HEK293T (cell line): Measurements from ENCODE around the gene MOV10L1.
A peak's percentile ranks its signal among the peaks of the same experiment; 100 is the strongest.

Source experiments
- CTCF ChIA-PET: fragments of 350-600 bp; formaldehyde crosslinking; extraction: SDS; loops from one replicate; lab custom pipeline; 2021; ENCODE audit warnings: antibody characterized with exemption, inconsistent platforms; lab: Yijun Ruan, JAX
- POLR2A ChIA-PET: fragments of 350-600 bp; formaldehyde crosslinking; extraction: SDS; loops from one replicate; lab custom pipeline; 2020; ENCODE audit warnings: antibody characterized with exemption, inconsistent platforms; lab: Yijun Ruan, JAX
- DNase-seq: peaks from one replicate; pipeline ENCODE4 v3.0.0; 2012; ENCODE audit warnings: mixed read lengths; ENCODE audit errors: extremely low spot score
- ARNT ChIP-seq: fragments of 450-650 bp; IDR thresholded peaks from 2 replicates; pipeline ENCODE4 v1.6.1; 2017; ENCODE audit warnings: mild to moderate bottlenecking
- BHLHE40 ChIP-seq: fragments of 450-650 bp; IDR thresholded peaks from 2 replicates; pipeline ENCODE4 v1.6.1; 2016; ENCODE audit warnings: mild to moderate bottlenecking, moderate library complexity, borderline replicate concordance
- CTBP1 ChIP-seq: fragments of 450-650 bp; IDR thresholded peaks from 2 replicates; pipeline ENCODE4 v1.6.1; 2016; ENCODE audit warnings: borderline replicate concordance
- ELF4 ChIP-seq: fragments of 450-650 bp; IDR thresholded peaks from 2 replicates; pipeline ENCODE4 v1.6.1; 2017; ENCODE audit warnings: antibody characterized with exemption
- FOXA1 ChIP-seq: fragments of 450-650 bp; IDR thresholded peaks from 2 replicates; pipeline ENCODE4 v1.6.1; 2016; ENCODE audit warnings: mild to moderate bottlenecking
- FOXK2 ChIP-seq: fragments of 450-650 bp; IDR thresholded peaks from 2 replicates; pipeline ENCODE4 v1.6.1; 2016; ENCODE audit warnings: mild to moderate bottlenecking
- FOXM1 ChIP-seq: fragments of 450-650 bp; IDR thresholded peaks from 2 replicates; pipeline ENCODE4 v1.6.1; 2017; ENCODE audit warnings: mild to moderate bottlenecking, borderline replicate concordance
- HDGF ChIP-seq: fragments of 450-650 bp; IDR thresholded peaks from 2 replicates; pipeline ENCODE4 v1.6.1; 2017; ENCODE audit warnings: antibody characterized with exemption, borderline replicate concordance
- L3MBTL2 ChIP-seq: fragments of 450-650 bp; conservative IDR thresholded peaks from 2 replicates; pipeline ENCODE4 v1.6.1; 2016; ENCODE audit warnings: mild to moderate bottlenecking
- LEF1 ChIP-seq: fragments of 450-650 bp; IDR thresholded peaks from 2 replicates; pipeline ENCODE4 v1.6.1; 2017; ENCODE audit warnings: mild to moderate bottlenecking, borderline replicate concordance
- NFRKB ChIP-seq: fragments of 450-650 bp; IDR thresholded peaks from 2 replicates; pipeline ENCODE4 v1.6.1; 2016; ENCODE audit warnings: mild to moderate bottlenecking, moderate library complexity
- PKNOX1 ChIP-seq: fragments of 450-650 bp; IDR thresholded peaks from 2 replicates; pipeline ENCODE4 v1.6.1; 2016
- SP1 ChIP-seq: fragments of 450-650 bp; IDR thresholded peaks from 2 replicates; pipeline ENCODE4 v1.6.1; 2017
- SUZ12 ChIP-seq: fragments of 450-650 bp; IDR thresholded peaks from 2 replicates; pipeline ENCODE4 v1.6.1; 2016; ENCODE audit warnings: mild to moderate bottlenecking
- TARDBP ChIP-seq: fragments of 450-650 bp; IDR thresholded peaks from 2 replicates; pipeline ENCODE4 v1.6.1; 2016
- ZNF384 ChIP-seq: fragments of 450-650 bp; IDR thresholded peaks from 2 replicates; pipeline ENCODE4 v1.6.1; 2016

MOV10L1 gene

GRCh38 chr22:50148166-50148500 is 58.3 kb downstream of the MOV10L1 start:
- TF ChIP-seq LEF1 (no peak), ARNT (no peak), ZNF384 (no peak), NFRKB (no peak), CTBP1 (no peak), FOXA1 (no peak), FOXM1 (no peak)
- DNase-seq, result no peak
- ChIA-PET CTCF (interaction anchor here (1.9 kb wide), 1 partner anchor 61 kb away, joined by 5 read pairs; no protein-coding TSS in a partner anchor), POLR2A (no interaction called here)

- POLR2A ChIA-PET, result interaction anchor here (1.2 to 1.6 kb wide), 2 partner anchors 41 to 59 kb away, joined by 4 read pairs; no protein-coding TSS in a partner anchor
- peak; percentile 87 for DNase-seq
- CTCF ChIA-PET, result interaction anchor here (0.5 to 1.9 kb wide), 5 partner anchors 38 to 82 kb away, joined by 3 to 5 read pairs (median 3); no protein-coding TSS in a partner anchor
- TF ChIP-seq FOXA1 (no peak), HDGF (no peak), NFRKB (no peak), SUZ12 (no peak), SP1 (no peak), ARNT (no peak), L3MBTL2 (no peak), BHLHE40 (no peak), ELF4 (no peak), FOXM1 (no peak), PKNOX1 (no peak), FOXK2 (no peak), LEF1 (no peak), TARDBP (no peak)
Measured at GRCh38 chr22:50148991-50149721, 59.4 kb downstream of the MOV10L1 start.

- POLR2A ChIA-PET, result interaction anchor here (1.3 to 1.6 kb wide), 2 partner anchors 46 to 58 kb away, joined by 4 read pairs; no protein-coding TSS in a partner anchor
- no peak for DNase-seq
- CTCF ChIA-PET, result interaction anchor here (0.5 to 1.1 kb wide), 4 partner anchors 37 to 80 kb away, joined by 3 to 6 read pairs (median 4); no protein-coding TSS in a partner anchor
- TF ChIP-seq FOXK2 (no peak), ELF4 (no peak), ZNF384 (no peak), SP1 (no peak), L3MBTL2 (no peak), TARDBP (no peak), BHLHE40 (no peak), ARNT (no peak), SUZ12 (no peak), NFRKB (no peak), HDGF (no peak), FOXM1 (no peak), LEF1 (no peak), FOXA1 (no peak), PKNOX1 (no peak)
Measured at GRCh38 chr22:50150161-50151129, 60.6 kb downstream of the MOV10L1 start.

- POLR2A ChIA-PET, result no interaction called here
- no peak for TF ChIP-seq L3MBTL2
- no peak for TF ChIP-seq CTBP1
- no peak for TF ChIP-seq SP1
- TF ChIP-seq BHLHE40, result no peak
- no peak for TF ChIP-seq FOXM1
- TF ChIP-seq FOXK2, result no peak
- TF ChIP-seq LEF1, result no peak
- no peak for TF ChIP-seq TARDBP
- TF ChIP-seq FOXA1, result no peak
- TF ChIP-seq ZNF384, result no peak
- no peak for TF ChIP-seq ELF4
- TF ChIP-seq ARNT, result no peak
- no peak for DNase-seq
- CTCF ChIA-PET, result interaction anchor here (1.0 to 1.4 kb wide), 2 partner anchors 9 to 60 kb away, joined by 4 to 5 read pairs; no protein-coding TSS in a partner anchor
Measured at GRCh38 chr22:50151571-50152537, 62.0 kb downstream of the MOV10L1 start.

GRCh38 chr22:50153056-50153755 is 63.4 kb downstream of the MOV10L1 start:
- DNase-seq, result no peak
- POLR2A ChIA-PET, result interaction anchor here (1.7 kb wide), 1 partner anchor 11 kb away, joined by 3 read pairs; no protein-coding TSS in a partner anchor

More at GRCh38 chr22:50153056-50153755, 63.4 kb downstream of the MOV10L1 start:
- TF ChIP-seq FOXA1 (no peak), LEF1 (no peak), CTBP1 (no peak), NFRKB (no peak), ZNF384 (no peak), L3MBTL2 (no peak), PKNOX1 (no peak), BHLHE40 (no peak), ELF4 (no peak)
- CTCF ChIA-PET, result no interaction called here
